ENCODE measurements around the gene LYPD6B.

Gene LYPD6B

GRCh38 chr2:149175956-149176355 lies 137.5 kb downstream of the LYPD6B start:
- Histone ChIP-seq H3K4me3 (ENCODE audit: severe bottlenecking) (no peak overlapping the region), H3K4me1 (ENCODE audit: insufficient read depth, poor library complexity, severe bottlenecking) (no peaks in the 10 kb centered on the region), H3K36me3 (ENCODE audit: low read depth) (no peaks in the 10 kb centered on the region), H3K9me3 (ENCODE audit: severe bottlenecking) (no peaks in the 10 kb centered on the region), H3K27me3 (ENCODE audit: insufficient read depth, poor library complexity, severe bottlenecking) (no peaks in the 10 kb centered on the region), H3K27ac (ENCODE audit: poor library complexity, severe bottlenecking) (no peak overlapping the region)
- TF ChIP-seq, protein P1, sequence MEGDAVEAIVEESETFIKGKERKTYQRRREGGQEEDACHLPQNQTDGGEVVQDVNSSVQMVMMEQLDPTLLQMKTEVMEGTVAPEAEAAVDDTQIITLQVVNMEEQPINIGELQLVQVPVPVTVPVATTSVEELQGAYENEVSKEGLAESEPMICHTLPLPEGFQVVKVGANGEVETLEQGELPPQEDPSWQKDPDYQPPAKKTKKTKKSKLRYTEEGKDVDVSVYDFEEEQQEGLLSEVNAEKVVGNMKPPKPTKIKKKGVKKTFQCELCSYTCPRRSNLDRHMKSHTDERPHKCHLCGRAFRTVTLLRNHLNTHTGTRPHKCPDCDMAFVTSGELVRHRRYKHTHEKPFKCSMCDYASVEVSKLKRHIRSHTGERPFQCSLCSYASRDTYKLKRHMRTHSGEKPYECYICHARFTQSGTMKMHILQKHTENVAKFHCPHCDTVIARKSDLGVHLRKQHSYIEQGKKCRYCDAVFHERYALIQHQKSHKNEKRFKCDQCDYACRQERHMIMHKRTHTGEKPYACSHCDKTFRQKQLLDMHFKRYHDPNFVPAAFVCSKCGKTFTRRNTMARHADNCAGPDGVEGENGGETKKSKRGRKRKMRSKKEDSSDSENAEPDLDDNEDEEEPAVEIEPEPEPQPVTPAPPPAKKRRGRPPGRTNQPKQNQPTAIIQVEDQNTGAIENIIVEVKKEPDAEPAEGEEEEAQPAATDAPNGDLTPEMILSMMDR (IDR thresholded peaks at IDR 0.05; ENCODE audit: poor library complexity, severe bottlenecking), result no peak
- ATAC-seq (ENCODE audit: low read depth) (no peak), DNase-seq (ENCODE audit: low spot score) (no peak)

DNA sequence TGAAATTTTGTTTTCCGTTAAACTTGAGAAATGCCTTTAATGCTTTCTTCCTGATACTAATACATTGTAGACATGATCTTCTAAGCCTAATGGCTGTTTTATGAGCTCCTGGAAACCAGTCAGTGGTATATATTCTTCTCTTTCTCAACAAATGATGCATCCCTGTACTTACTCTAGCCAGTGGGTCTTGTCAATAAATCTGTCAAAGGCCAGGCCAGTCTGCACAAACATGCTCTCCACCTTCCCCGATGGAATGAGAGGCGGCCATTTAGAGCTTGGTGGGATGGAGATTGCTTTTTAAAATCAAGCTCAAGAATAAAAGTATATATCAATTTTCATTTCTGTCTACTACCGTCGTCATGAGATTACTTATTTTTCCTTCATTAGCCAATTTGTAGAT lies 140.1 kb downstream of the LYPD6B start:
- H3K4me3 ChIP-seq (ENCODE audit: severe bottlenecking), result no peak overlapping the region
- no peaks in the 10 kb centered on the region for H3K4me1 ChIP-seq (ENCODE audit: insufficient read depth, poor library complexity, severe bottlenecking)
- DNase-seq (ENCODE audit: low spot score) (no peak), ATAC-seq (ENCODE audit: low read depth) (no peak)
- no peaks in the 10 kb centered on the region for H3K36me3 ChIP-seq (ENCODE audit: low read depth)
- no peaks in the 10 kb centered on the region for H3K9me3 ChIP-seq (ENCODE audit: severe bottlenecking)
- no peaks in the 10 kb centered on the region for H3K27me3 ChIP-seq (ENCODE audit: insufficient read depth, poor library complexity, severe bottlenecking)
- TF ChIP-seq, protein P1 (IDR thresholded peaks at IDR 0.05; ENCODE audit: poor library complexity, severe bottlenecking), result no peak
- no peak overlapping the region for H3K27ac ChIP-seq (ENCODE audit: poor library complexity, severe bottlenecking)

GRCh38 chr2:149180226-149180875 lies 141.9 kb downstream of the LYPD6B start:
- Histone ChIP-seq H3K27me3 (ENCODE audit: insufficient read depth, poor library complexity, severe bottlenecking) (no peaks in the 10 kb centered on the region), H3K36me3 (ENCODE audit: low read depth) (no peaks in the 10 kb centered on the region), H3K4me3 (ENCODE audit: severe bottlenecking) (no peak overlapping the region), H3K27ac (ENCODE audit: poor library complexity, severe bottlenecking) (no peak overlapping the region), H3K4me1 (ENCODE audit: insufficient read depth, poor library complexity, severe bottlenecking) (no peaks in the 10 kb centered on the region), H3K9me3 (ENCODE audit: severe bottlenecking) (no peaks in the 10 kb centered on the region)
- DNase-seq (ENCODE audit: low spot score) (no peak), ATAC-seq (ENCODE audit: low read depth) (no peak)
- TF ChIP-seq, protein P1 (IDR thresholded peaks at IDR 0.05; ENCODE audit: poor library complexity, severe bottlenecking), result no peak

GRCh38 chr2:149183187-149183586 lies 144.7 kb downstream of the LYPD6B start:
- Histone ChIP-seq H3K27me3 (ENCODE audit: insufficient read depth, poor library complexity, severe bottlenecking) (no peaks in the 10 kb centered on the region), H3K9me3 (ENCODE audit: severe bottlenecking) (no peaks in the 10 kb centered on the region), H3K4me3 (ENCODE audit: severe bottlenecking) (no peak overlapping the region), H3K27ac (ENCODE audit: poor library complexity, severe bottlenecking) (no peak overlapping the region), H3K36me3 (ENCODE audit: low read depth) (no peaks in the 10 kb centered on the region), H3K4me1 (ENCODE audit: insufficient read depth, poor library complexity, severe bottlenecking) (no peaks in the 10 kb centered on the region)
- TF ChIP-seq, protein P1 (IDR thresholded peaks at IDR 0.05; ENCODE audit: poor library complexity, severe bottlenecking), result no peak
- no peak for ATAC-seq (ENCODE audit: low read depth)
- no peak for DNase-seq (ENCODE audit: low spot score)

DNA sequence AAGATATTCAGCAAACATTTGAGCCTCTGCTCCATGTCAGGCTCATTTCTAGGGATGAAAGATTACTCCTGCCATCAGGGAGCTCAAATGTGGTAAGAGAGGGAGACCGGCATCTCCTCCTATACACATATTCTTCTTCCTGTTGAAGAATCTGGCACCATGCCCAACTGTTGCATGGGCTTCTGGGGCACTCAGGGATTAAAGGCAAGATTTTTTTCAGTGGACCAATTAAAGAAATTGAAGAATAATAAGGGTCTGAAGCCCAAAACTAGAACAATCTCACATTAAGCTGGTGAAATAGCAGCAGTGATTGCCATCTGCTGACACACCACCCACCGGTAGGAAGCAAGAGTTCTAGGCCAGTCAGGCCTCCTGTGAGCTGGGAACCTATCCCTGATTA lies 146.5 kb downstream of the LYPD6B start:
- no peaks in the 10 kb centered on the region for H3K4me1 ChIP-seq (ENCODE audit: insufficient read depth, poor library complexity, severe bottlenecking)
- no peak for ATAC-seq (ENCODE audit: low read depth)
- H3K36me3 ChIP-seq (ENCODE audit: low read depth), result no peaks in the 10 kb centered on the region
- TF ChIP-seq, protein P1 (IDR thresholded peaks at IDR 0.05; ENCODE audit: poor library complexity, severe bottlenecking), result no peak
- no peak overlapping the region for H3K27ac ChIP-seq (ENCODE audit: poor library complexity, severe bottlenecking)
- no peak overlapping the region for H3K4me3 ChIP-seq (ENCODE audit: severe bottlenecking)
- DNase-seq (ENCODE audit: low spot score), result no peak
- no peaks in the 10 kb centered on the region for H3K27me3 ChIP-seq (ENCODE audit: insufficient read depth, poor library complexity, severe bottlenecking)
- no peaks in the 10 kb centered on the region for H3K9me3 ChIP-seq (ENCODE audit: severe bottlenecking)
